SK-N-SH (cell line): ENCODE data around the gene CCDC24. TPM values are rescaled to one million over a fixed set of nuclear protein-coding genes. Genes with fewer than 3 reads are reported as not detected.

Experiments used
- CTCF ChIA-PET: fragments of 300-600, 350-600 bp; formaldehyde crosslinking; extraction: SDS; loops from one replicate; lab custom pipeline; 2021; lab: Yijun Ruan, JAX
- POLR2A ChIA-PET: fragments of 350-600 bp; sonication (Branson Sonifier 250); formaldehyde crosslinking; extraction: SDS; loops from one replicate; lab custom pipeline; 2020; ENCODE audit warnings: antibody characterized with exemption, inconsistent platforms; lab: Yijun Ruan, JAX
- DNase-seq: peaks from one replicate; pipeline ENCODE4 v3.0.0; 2012
- H2AFZ ChIP-seq: fragments of 200-600 bp; sonication (generic); 2 replicates; pipeline ENCODE4 v1.8.1; 2016; ENCODE audit warnings: antibody characterized with exemption, mild to moderate bottlenecking, low read depth
- H3F3A ChIP-seq: fragments of 200-600 bp; sonication (generic); replicated peaks from 2 replicates; pipeline ENCODE3; 2016; ENCODE audit warnings: antibody characterized with exemption, mild to moderate bottlenecking; ENCODE audit not compliant: insufficient read depth
- H3K27ac ChIP-seq, 2 experiments: fragments of 200-500 bp in 1 of 2; fragments of 200-600 bp in 1 of 2; sonication (Bioruptor generic) in 1 of 2; sonication (generic), shearing (Covaris generic) in 1 of 2; 2 replicates each; pipeline versions ENCODE4 v1.5.1 to v1.6.1; 2014 to 2016; ENCODE audit warnings: low read depth in 2 of 2, inconsistent platforms in 1 of 2, low read length in 1 of 2, mild to moderate bottlenecking in 1 of 2, mixed read lengths in 1 of 2
- H3K27me3 ChIP-seq: fragments of 200-600 bp; sonication (generic), shearing (Covaris generic); 2 replicates; pipeline ENCODE4 v1.6.1; 2016; ENCODE audit warnings: mixed run types; ENCODE audit not compliant: insufficient read depth
- H3K36me3 ChIP-seq, 2 experiments: fragments of 200-500 bp in 1 of 2; fragments of 200-600 bp in 1 of 2; sonication (Bioruptor generic) in 1 of 2; sonication (generic) in 1 of 2; replicated peaks in 1 of 2; 2 replicates each; pipeline versions ENCODE3 to v1.5.1; 2014 to 2016; ENCODE audit warnings: low read length in 1 of 2, mild to moderate bottlenecking in 1 of 2; ENCODE audit not compliant: insufficient read depth in 2 of 2, control insufficient read depth in 1 of 2
- H3K4me1 ChIP-seq, 2 experiments: fragments of 200-500 bp in 1 of 2; fragments of 200-600 bp in 1 of 2; sonication (Bioruptor generic) in 1 of 2; sonication (generic), shearing (Covaris generic) in 1 of 2; 2 replicates each; pipeline versions ENCODE4 v1.5.1 to v1.6.1; 2014 to 2016; ENCODE audit warnings: low read depth in 1 of 2, low read length in 1 of 2, mixed run types in 1 of 2; ENCODE audit not compliant: insufficient read depth in 2 of 2, control insufficient read depth in 1 of 2
- H3K4me2 ChIP-seq: fragments of 200-600 bp; sonication (generic), shearing (Covaris generic); 2 replicates; pipeline ENCODE4 v1.6.1; 2017; ENCODE audit warnings: mixed run types
- H3K4me3 ChIP-seq, 2 experiments: fragments of 200-500 bp in 1 of 2; fragments of 200-600 bp in 1 of 2; sonication (Bioruptor generic) in 1 of 2; sonication (generic), shearing (Covaris generic) in 1 of 2; 2 replicates each; pipeline versions ENCODE4 v1.5.1 to v1.8.1; 2014 to 2016; ENCODE audit warnings: low read depth in 2 of 2, inconsistent platforms in 1 of 2, low read length in 1 of 2, mild to moderate bottlenecking in 1 of 2, mixed read lengths in 1 of 2, moderate library complexity in 1 of 2
- H3K79me2 ChIP-seq: fragments of 200-600 bp; sonication (generic); 2 replicates; pipeline ENCODE4 v1.8.1; 2017; ENCODE audit warnings: mild to moderate bottlenecking; ENCODE audit not compliant: insufficient read depth
- H3K9ac ChIP-seq: fragments of 200-600 bp; sonication (generic); 2 replicates; pipeline ENCODE4 v1.6.1; 2017; ENCODE audit warnings: mixed run types
- H3K9me2 ChIP-seq: fragments of 200-600 bp; sonication (generic); 2 replicates; pipeline ENCODE4 v1.6.1; 2017; ENCODE audit warnings: mixed run types
- H3K9me3 ChIP-seq: fragments of 200-600 bp; sonication (generic); 2 replicates; pipeline ENCODE4 v1.6.1; 2017; ENCODE audit warnings: mixed run types, mild to moderate bottlenecking, moderate library complexity
- H4K20me1 ChIP-seq: fragments of 200-600 bp; sonication (generic); 2 replicates; pipeline ENCODE4 v1.6.1; 2017; ENCODE audit warnings: mild to moderate bottlenecking, mixed run types; ENCODE audit not compliant: insufficient read depth
- CHD2 ChIP-seq: fragments of 150-350 bp; IDR thresholded peaks from 2 replicates; pipeline ENCODE4 v1.6.1; 2018; ENCODE audit warnings: low read length; ENCODE audit not compliant: partially characterized antibody
- EZH2phosphoT487 ChIP-seq: fragments of 200-600 bp; sonication (generic); IDR thresholded peaks from 2 replicates; pipeline ENCODE4 v1.6.1; 2017; ENCODE audit warnings: low read depth, mixed run types, mild to moderate bottlenecking, antibody characterized with exemption, moderate library complexity, borderline replicate concordance
- FOSL2 ChIP-seq: IDR thresholded peaks from 2 replicates; pipeline ENCODE4 v1.4.0; 2012; ENCODE audit warnings: low read depth, mild to moderate bottlenecking, moderate library complexity, borderline replicate concordance
- FOXJ3 ChIP-seq: sonication (generic); formaldehyde crosslinking; IDR thresholded peaks from 2 replicates; pipeline ENCODE4 v1.5.1; 2020; ENCODE audit warnings: mild to moderate bottlenecking, missing genetic modification reagents
- FOXM1 ChIP-seq: IDR thresholded peaks from 2 replicates; pipeline ENCODE4 v1.4.0; 2012; ENCODE audit warnings: low read depth, mild to moderate bottlenecking
- GABPA ChIP-seq: IDR thresholded peaks from 2 replicates; pipeline ENCODE4 v1.4.0; 2012; ENCODE audit warnings: low read depth, mild to moderate bottlenecking
- NFIC ChIP-seq: IDR thresholded peaks from 2 replicates; pipeline ENCODE4 v1.4.0; 2012; ENCODE audit warnings: borderline replicate concordance
- NRF1 ChIP-seq: IDR thresholded peaks from 2 replicates; pipeline ENCODE4 v1.6.1; 2012; ENCODE audit warnings: low read depth, mild to moderate bottlenecking, low read length
- POLR2AphosphoS5 ChIP-seq: IDR thresholded peaks from 2 replicates; pipeline ENCODE4 v1.6.1; 2012; ENCODE audit warnings: low read depth, low read length
- REST ChIP-seq: IDR thresholded peaks from 2 replicates; pipeline ENCODE4 v1.6.1; 2012; ENCODE audit warnings: mild to moderate bottlenecking, low read depth, low read length, moderate library complexity
- RXRA ChIP-seq: IDR thresholded peaks from 2 replicates; pipeline ENCODE4 v1.4.0; 2012; ENCODE audit warnings: low read depth, mild to moderate bottlenecking, borderline replicate concordance
- SIN3A ChIP-seq: IDR thresholded peaks from 2 replicates; pipeline ENCODE4 v1.6.1; 2012; ENCODE audit warnings: low read depth, mild to moderate bottlenecking, low read length, moderate library complexity, borderline replicate concordance
- USF1 ChIP-seq: IDR thresholded peaks from 2 replicates; pipeline ENCODE4 v1.4.0; 2012; ENCODE audit warnings: low read depth, borderline replicate concordance
- ZBTB33 ChIP-seq: IDR thresholded peaks from 2 replicates; pipeline ENCODE4 v1.4.0; 2012; ENCODE audit warnings: low read depth, borderline replicate concordance
- WGBS: methylation state at CpG from one replicate; pipeline ENCODE4 v1.1.6; 2017; ENCODE audit warnings: low lambda C conversion rate; 5-methylcytosine and 5-hydroxymethylcytosine counted together
- polyA plus RNA-seq, 3 experiments: library from polyadenylated mRNA; depleted of rRNA; stranded (reverse); fragments of >200 nt; gene quantifications; 2 replicates each; pipeline ENCODE4 v1.2.3, GENCODE V29; 2012

The CCDC24 gene
- polyA plus RNA-seq, 1 of the 3 experiments (the other 2 are of a cell fraction), result 7.5 TPM

GRCh38 chr1:43969416-43969745 is 22.0 kb upstream of the CCDC24 start:
- Histone ChIP-seq H3K9me2 (no peaks in the 10 kb centered on the region), H3K79me2 (peaks cover 17% of the 10 kb centered on the region), H3F3A (peaks cover 14% of the 10 kb centered on the region), H3K27me3 (no peaks in the 10 kb centered on the region), H2AFZ (no peak overlapping the region), H3K4me3 (peak overlapping the region in 1 of 2 experiments; percentile 27; a peak in 2 of 4 replicates), H3K9me3 (no peaks in the 10 kb centered on the region), H3K4me2 (no peak overlapping the region; the same call in 1 of the 2 replicates), H4K20me1 (no peaks in the 10 kb centered on the region), H3K27ac (no peak overlapping the region; a peak in 1 of 4 replicates), H3K9ac (no peak overlapping the region), H3K4me1 (peaks cover 3 to 22% of the 10 kb centered on the region in 2 experiments; a peak in 1 of 4 replicates), H3K36me3 (peaks cover 0 to 38% of the 10 kb centered on the region in 2 experiments)
- ChIA-PET POLR2A (interaction anchor here (1.4 kb wide), 1 partner anchor 57 kb away, joined by 4 read pairs; no protein-coding TSS in a partner anchor), CTCF (interaction anchor here (1.0 kb wide), 1 partner anchor 206 kb away, joined by 3 read pairs; no protein-coding TSS in a partner anchor)
- TF ChIP-seq FOXJ3 (no peak), REST (0 out of 2 replicates have a peak, but pooled peaks have one; percentile 8)
- WGBS, result 55% methylated on average over 7 of the region's 7 CpGs
- no peak for DNase-seq

- WGBS, result 2% methylated on average over 14 of the region's 47 CpGs
- peaks cover 3 to 23% of the 10 kb centered on the region in 2 experiments; a peak in 1 of 4 replicates for H3K4me1 ChIP-seq
- no peaks in the 10 kb centered on the region for H3K9me3 ChIP-seq
- no peaks in the 10 kb centered on the region for H3K9me2 ChIP-seq
- peak within 1 kb of the TSS; percentile 95 for H3K4me2 ChIP-seq
- H3K27ac ChIP-seq, result peak within 1 kb of the TSS; percentile 32 to 65; a peak in 3 of 4 replicates
- DNase-seq, result peak; percentile 96
- H3K36me3 ChIP-seq, result peaks cover 0 to 38% of the 10 kb centered on the region in 2 experiments
- POLR2A ChIA-PET, result interaction anchor here (0.9 to 1.4 kb wide), 4 partner anchors 8 to 61 kb away, joined by 3 to 4 read pairs (median 3); no protein-coding TSS in a partner anchor
- H3K4me3 ChIP-seq, result peak within 1 kb of the TSS; percentile 98 to 100
- CTCF ChIA-PET, result interaction anchor here (0.6 to 1.2 kb wide), 4 partner anchors 35 to 440 kb away, joined by 3 to 4 read pairs (median 3); no protein-coding TSS in a partner anchor
- peaks cover 19% of the 10 kb centered on the region for H3K79me2 ChIP-seq
- peak within 1 kb of the TSS; percentile 90 for H2AFZ ChIP-seq
- no peaks in the 10 kb centered on the region for H4K20me1 ChIP-seq
- H3F3A ChIP-seq, result peaks cover 14% of the 10 kb centered on the region
- no peaks in the 10 kb centered on the region for H3K27me3 ChIP-seq
- peak within 1 kb of the TSS; percentile 82 for H3K9ac ChIP-seq
- TF ChIP-seq EZH2phosphoT487 (no peak), FOXM1 (no peak), GABPA (peak; percentile 92), NRF1 (no peak), SIN3A (peak; percentile 93), NFIC (no peak), RXRA (no peak), USF1 (peak; percentile 87), ZBTB33 (no peak), CHD2 (peak; percentile 95), FOSL2 (no peak), POLR2AphosphoS5 (peak; percentile 64), REST (0 out of 2 replicates have a peak, but pooled peaks have one; percentile 1)
Measured at GRCh38 chr1:43969746-43970466, 21.5 kb upstream of the CCDC24 start, which contains the start of gene DPH2. Gene DPH2 (plus strand): TSS chr1:43970010. CDS start chr1:43970176, 166 bp downstream.
